ENCODE results near the gene SHROOM2.
"Not testable (repeated sequence)": the region's sequence is repeated elsewhere in the genome, so short reads cannot be mapped to it uniquely, and the experiment has no call there.

- TF ChIP-seq CTBP1 (IDR thresholded peaks at IDR 0.05; ENCODE audit: borderline replicate concordance); FOXM1 (IDR thresholded peaks at IDR 0.05; ENCODE audit: borderline replicate concordance); BHLHE40 (IDR thresholded peaks at IDR 0.05; ENCODE audit: borderline replicate concordance); SUZ12 (IDR thresholded peaks at IDR 0.05): not testable (repeated sequence)
- TF ChIP-seq, protein P1, sequence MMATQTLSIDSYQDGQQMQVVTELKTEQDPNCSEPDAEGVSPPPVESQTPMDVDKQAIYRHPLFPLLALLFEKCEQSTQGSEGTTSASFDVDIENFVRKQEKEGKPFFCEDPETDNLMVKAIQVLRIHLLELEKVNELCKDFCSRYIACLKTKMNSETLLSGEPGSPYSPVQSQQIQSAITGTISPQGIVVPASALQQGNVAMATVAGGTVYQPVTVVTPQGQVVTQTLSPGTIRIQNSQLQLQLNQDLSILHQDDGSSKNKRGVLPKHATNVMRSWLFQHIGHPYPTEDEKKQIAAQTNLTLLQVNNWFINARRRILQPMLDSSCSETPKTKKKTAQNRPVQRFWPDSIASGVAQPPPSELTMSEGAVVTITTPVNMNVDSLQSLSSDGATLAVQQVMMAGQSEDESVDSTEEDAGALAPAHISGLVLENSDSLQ (IDR thresholded peaks at IDR 0.05) = not testable (repeated sequence)
These were observed 23.6 kb downstream of the SHROOM2 start for GRCh38 chrX:9809876-9810275.
